HFF-Myc (cell line): ENCODE measurements around the gene SEC31A.
A peak's percentile ranks its signal among the peaks of the same experiment; 100 is the strongest.

Experiments
- DNase-seq: peaks from one replicate; pipeline ENCODE4 v3.0.0-alpha.2; 2011; ENCODE audit warnings: low read depth; ENCODE audit errors: extremely low read depth
- H3K4me3 ChIP-seq: replicated peaks from 2 replicates; pipeline ENCODE4 v1.5.1; 2011; ENCODE audit warnings: low read depth, mild to moderate bottlenecking, control low read depth, low read length
- CTCF ChIP-seq: IDR thresholded peaks from 2 replicates; pipeline ENCODE4 v1.5.1; 2012; ENCODE audit warnings: mild to moderate bottlenecking, low read depth, low read length, control low read depth; ENCODE audit errors: missing control alignments

Gene SEC31A

DNA sequence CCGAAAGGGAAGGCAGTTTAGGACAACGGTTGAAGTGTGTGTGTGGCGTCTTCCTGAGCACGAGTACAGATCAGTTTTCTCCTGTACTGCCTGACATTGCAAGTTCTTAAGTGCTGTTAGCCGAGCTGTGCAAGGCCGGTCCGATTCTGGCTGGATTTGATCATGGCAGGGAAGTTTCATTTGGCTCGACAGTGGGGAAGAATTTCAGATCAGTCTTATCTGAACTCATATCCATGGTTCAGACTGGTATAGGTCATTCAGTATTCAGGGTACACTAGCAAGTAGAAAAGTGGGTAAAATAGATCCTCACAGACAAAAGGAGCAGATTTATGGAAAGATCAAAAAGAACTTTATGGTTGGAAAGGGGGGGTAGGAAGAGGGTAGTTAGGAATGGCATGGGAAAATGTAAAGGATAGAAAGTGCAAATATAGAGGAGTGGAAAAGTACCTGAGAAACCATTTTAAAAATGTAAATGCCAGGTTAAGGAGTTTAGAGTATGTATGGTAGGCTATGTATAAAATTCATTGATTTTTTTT is 10.3 kb upstream of the SEC31A start:
- H3K4me3 ChIP-seq: peak overlapping the region; percentile 94
- no peak for DNase-seq
- TF ChIP-seq CTCF: no peak

DNA sequence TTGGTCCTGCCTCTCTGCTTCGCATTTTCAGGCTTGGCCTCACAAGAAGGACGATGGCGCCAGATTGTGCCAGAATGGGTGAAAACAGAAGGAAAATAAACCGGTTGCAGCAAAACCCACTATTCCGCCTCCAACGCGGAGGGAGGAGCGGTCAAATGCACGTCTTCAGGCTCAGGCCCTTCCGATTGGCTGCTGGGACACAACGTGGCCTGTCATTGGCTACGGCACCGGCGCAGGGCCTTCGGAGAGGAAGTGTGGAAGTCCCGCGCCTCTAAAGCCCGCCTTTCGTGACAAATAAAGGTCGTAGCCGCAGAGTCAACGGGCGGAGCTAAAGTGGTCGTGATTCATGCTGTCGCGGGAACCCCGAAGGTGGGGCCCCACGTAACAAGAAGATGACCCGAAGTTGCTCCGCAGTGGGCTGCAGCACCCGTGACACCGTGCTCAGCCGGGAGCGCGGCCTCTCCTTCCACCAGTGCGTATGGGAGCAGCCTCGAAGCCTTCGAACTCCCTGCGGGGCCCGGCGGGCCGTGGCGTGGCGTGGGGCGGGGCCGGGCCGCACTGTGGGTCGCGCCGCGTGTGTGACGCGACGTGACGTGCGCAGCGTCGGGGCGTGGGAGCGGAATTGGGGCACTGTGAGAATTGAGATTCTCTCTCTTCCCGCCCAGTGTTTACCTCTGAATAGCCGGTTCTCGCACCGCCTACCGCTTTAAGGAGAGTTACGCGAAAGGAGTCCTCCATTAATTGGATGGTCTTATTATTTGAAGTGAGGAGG is 9.6 kb upstream of the SEC31A start, which contains the start of gene THAP9:
THAP9 (plus strand) TSS at position 325 of the 772 bp plus-strand sequence; CDS start at position 393, 68 bp downstream.
- no peak for TF ChIP-seq CTCF
- peak; percentile 97 for DNase-seq
- peak within 1 kb of the TSS; percentile 94 for H3K4me3 ChIP-seq

DNA sequence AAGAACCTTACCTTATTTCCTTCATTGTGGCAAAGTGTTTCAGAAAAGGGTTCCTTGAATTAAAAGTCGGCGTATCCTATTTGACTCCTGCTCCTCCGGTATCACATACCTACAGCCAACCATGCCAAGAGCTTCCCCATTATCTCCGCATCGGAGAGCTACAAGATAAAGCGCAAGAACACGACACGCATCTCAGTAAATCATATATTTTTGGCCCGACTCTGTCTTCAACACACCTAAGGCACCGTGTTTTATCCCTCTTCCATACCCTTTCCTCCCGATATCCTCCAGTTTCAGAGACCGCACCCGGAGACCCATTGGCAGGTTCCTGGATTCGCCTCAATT is 9.1 kb upstream of the SEC31A start:
- no peak for TF ChIP-seq CTCF
- no peak for DNase-seq
- peak overlapping the region; percentile 94 for H3K4me3 ChIP-seq

- no peak for DNase-seq
- H3K4me3 ChIP-seq: peak overlapping the region; percentile 94
- TF ChIP-seq CTCF: no peak
Observed at GRCh38 chr4:82899374-82900065, 8.6 kb upstream of the SEC31A start.

GRCh38 chr4:82898322-82899243 is 7.6 kb upstream of the SEC31A start:
- H3K4me3 ChIP-seq: peak overlapping the region; percentile 94
- peak; percentile 23 for TF ChIP-seq CTCF
- no peak for DNase-seq

DNA sequence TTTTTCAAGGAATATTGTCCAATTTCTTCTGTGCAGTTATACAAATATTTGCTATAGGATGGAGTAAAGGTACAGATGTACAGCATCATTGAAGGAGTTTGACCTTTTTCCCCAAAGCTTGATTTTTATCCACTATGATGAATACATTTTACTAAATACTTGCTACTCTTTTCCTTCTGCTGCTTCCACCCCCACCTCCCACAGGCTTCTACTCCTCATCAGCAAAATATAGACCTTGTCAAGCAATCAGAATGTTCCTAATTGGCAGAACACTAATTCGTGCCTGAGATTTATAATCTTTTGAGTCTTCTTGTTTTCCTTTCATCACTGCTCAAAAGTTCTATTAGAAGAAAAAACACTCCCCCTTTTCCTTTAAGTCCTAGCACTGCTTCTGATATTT is 5.8 kb upstream of the SEC31A start:
- DNase-seq: no peak

More for the DNA sequence above, 5.8 kb upstream of the SEC31A start:
- peak overlapping the region; percentile 94; the same call in 1 of the 2 replicates for H3K4me3 ChIP-seq
- TF ChIP-seq CTCF: no peak
